Measurements from ENCODE around the gene RFX6.

GRCh38 chr6:116979560-116979959 lies 102.5 kb downstream of the RFX6 start:
- no peak for TF ChIP-seq CTCF (conservative IDR thresholded peaks at IDR 0.05 in 1 of 2, IDR thresholded peaks at IDR 0.05 in 1 of 2; ENCODE audit: low read depth in 1 of 2, low read length in 2 of 2)
- no peak for TF ChIP-seq EZH2 (IDR thresholded peaks at IDR 0.05; ENCODE audit: low read length, missing control alignments)
